Nephron progenitor cell (in vitro differentiated cells): ENCODE measurements around the gene CEP120.

ENCODE experiments used
- DNase-seq: peaks from one replicate; pipeline ENCODE4 v3.0.0; 2021
- H3K27ac Mint-ChIP-seq: 2 replicates; pipeline ENCODE4 v1.8.0; 2021; ENCODE audit warnings: mild to moderate bottlenecking, moderate library complexity, mixed read lengths
- H3K27me3 Mint-ChIP-seq: 2 replicates; pipeline ENCODE4 v1.8.0; 2021; ENCODE audit warnings: mild to moderate bottlenecking, low read depth, mixed read lengths; ENCODE audit not compliant: poor library complexity
- H3K36me3 Mint-ChIP-seq: 2 replicates; pipeline ENCODE4 v1.8.0; 2021; ENCODE audit warnings: low read depth, mixed read lengths
- H3K4me1 Mint-ChIP-seq: 2 replicates; pipeline ENCODE4 v1.8.0; 2021; ENCODE audit warnings: mixed read lengths
- H3K4me3 Mint-ChIP-seq: 2 replicates; pipeline ENCODE4 v1.8.0; 2021; ENCODE audit warnings: mild to moderate bottlenecking, moderate library complexity, mixed read lengths
- H3K9me3 Mint-ChIP-seq: 2 replicates; pipeline ENCODE4 v1.8.0; 2021; ENCODE audit warnings: mild to moderate bottlenecking, moderate library complexity, mixed read lengths
- CTCF ChIP-seq: fragments of 200-600 bp; sonication (generic); IDR thresholded peaks from 2 replicates; pipeline ENCODE4 v1.5.0; 2021; ENCODE audit warnings: antibody characterized with exemption

CEP120 gene

GRCh38 chr5:123387313-123387712 lies 35.9 kb downstream of the CEP120 start:
- no peaks in the 10 kb centered on the region for H3K9me3 Mint-ChIP-seq
- H3K27me3 Mint-ChIP-seq, result peaks cover 4% of the 10 kb centered on the region
- H3K4me1 Mint-ChIP-seq, result no peaks in the 10 kb centered on the region
- H3K4me3 Mint-ChIP-seq, result no peak overlapping the region
- H3K27ac Mint-ChIP-seq, result no peak overlapping the region
- peaks cover 44% of the 10 kb centered on the region for H3K36me3 Mint-ChIP-seq
- DNase-seq, result no peak
- TF ChIP-seq CTCF, result no peak

GRCh38 chr5:123382252-123382651 lies 41.0 kb downstream of the CEP120 start:
- no peak for DNase-seq
- Mint-ChIP-seq H3K4me1 (no peaks in the 10 kb centered on the region), H3K4me3 (no peak overlapping the region), H3K9me3 (no peaks in the 10 kb centered on the region), H3K36me3 (peaks cover 40% of the 10 kb centered on the region), H3K27ac (no peak overlapping the region), H3K27me3 (peaks cover 4% of the 10 kb centered on the region)
- no peak for TF ChIP-seq CTCF

- Mint-ChIP-seq H3K4me1 (no peaks in the 10 kb centered on the region), H3K36me3 (peaks cover 51% of the 10 kb centered on the region), H3K27ac (no peak overlapping the region), H3K4me3 (no peak overlapping the region), H3K9me3 (no peaks in the 10 kb centered on the region), H3K27me3 (no peaks in the 10 kb centered on the region)
- peak; percentile 62 for TF ChIP-seq CTCF
- DNase-seq, result peak; percentile 71
These were observed 51.5 kb downstream of the CEP120 start for GRCh38 chr5:123371575-123372179.

GRCh38 chr5:123369371-123369968 lies 53.7 kb downstream of the CEP120 start:
- H3K27me3 Mint-ChIP-seq, result no peaks in the 10 kb centered on the region
- H3K4me3 Mint-ChIP-seq, result no peak overlapping the region
- TF ChIP-seq CTCF, result no peak
- H3K27ac Mint-ChIP-seq, result no peak overlapping the region
- peaks cover 33% of the 10 kb centered on the region for H3K36me3 Mint-ChIP-seq
- no peaks in the 10 kb centered on the region for H3K9me3 Mint-ChIP-seq
- no peak for DNase-seq
- no peaks in the 10 kb centered on the region for H3K4me1 Mint-ChIP-seq

GRCh38 chr5:123367739-123368138 lies 55.5 kb downstream of the CEP120 start:
- Mint-ChIP-seq H3K4me1 (no peaks in the 10 kb centered on the region), H3K4me3 (no peak overlapping the region), H3K27me3 (no peaks in the 10 kb centered on the region), H3K27ac (no peak overlapping the region), H3K36me3 (peaks cover 19% of the 10 kb centered on the region), H3K9me3 (no peaks in the 10 kb centered on the region)
- TF ChIP-seq CTCF, result peak; percentile 42
- no peak for DNase-seq

GRCh38 chr5:123365156-123365555 lies 58.0 kb downstream of the CEP120 start:
- H3K4me1 Mint-ChIP-seq, result no peaks in the 10 kb centered on the region
- DNase-seq, result no peak
- no peak overlapping the region for H3K4me3 Mint-ChIP-seq
- TF ChIP-seq CTCF, result no peak
- no peaks in the 10 kb centered on the region for H3K27me3 Mint-ChIP-seq
- no peak overlapping the region for H3K27ac Mint-ChIP-seq
- no peaks in the 10 kb centered on the region for H3K9me3 Mint-ChIP-seq
- peaks cover 12% of the 10 kb centered on the region for H3K36me3 Mint-ChIP-seq
